ENCODE results near the gene KCNMA1. TPM values are rescaled to one million over a fixed set of nuclear protein-coding genes. Genes with fewer than 3 reads are reported as not detected.
A peak's percentile ranks its signal among the peaks of the same experiment; 100 is the strongest.
"Not testable (repeated sequence)": the region's sequence is repeated elsewhere in the genome, so short reads cannot be mapped to it uniquely, and the experiment has no call there.

Gene KCNMA1
- total and polyA plus RNA-seq, 7 experiments from 2014 or later: 0.42 TPM; not detected in 6

- POLR2A ChIA-PET: no interaction called here
- CTCF ChIA-PET: no interaction called here
- intact Hi-C loops (cut with micrococcal nuclease): no loop called here
- ATAC-seq: no peak
- no peaks in the 10 kb centered on the region for H3K36me3 ChIP-seq (ENCODE audit: control insufficient read depth in 2 of 3, insufficient read depth in 3 of 3, low read length in 3 of 3)
- no peaks in the 10 kb centered on the region for H3K27me3 ChIP-seq (ENCODE audit: control insufficient read depth in 2 of 2, insufficient read depth in 2 of 2, low read length in 2 of 2)
- H3K27ac ChIP-seq (ENCODE audit: low read depth, low read length): no peak overlapping the region
- peaks cover 0 to 3% (median 0%) of the 10 kb centered on the region in 11 donors for H3K9me3 Mint-ChIP-seq
- H3K36me3 Mint-ChIP-seq: no peaks in the 10 kb centered on the region
- no peak for DNase-seq
- H3K27ac Mint-ChIP-seq: no peak overlapping the region
- H3K9me3 ChIP-seq (ENCODE audit: control insufficient read depth in 2 of 3, low read length in 3 of 3): no peaks in the 10 kb centered on the region
- no peaks in the 10 kb centered on the region for H3K4me1 ChIP-seq (ENCODE audit: control insufficient read depth in 2 of 2, insufficient read depth in 2 of 2, low read length in 2 of 2)
- no peak overlapping the region for H3K4me3 ChIP-seq (ENCODE audit: low read length)
- H3K27me3 Mint-ChIP-seq: peaks cover 0 to 20% (median 4%) of the 10 kb centered on the region in 5 donors
- no peak overlapping the region for H3K4me3 Mint-ChIP-seq
- H3K4me1 Mint-ChIP-seq: no peaks in the 10 kb centered on the region
Observed at GRCh38 chr10:77527839-77528238, 109.8 kb downstream of the KCNMA1 start.

GRCh38 chr10:77526868-77527617, 110.6 kb downstream of the KCNMA1 start:
- no peaks in the 10 kb centered on the region for H3K36me3 ChIP-seq (ENCODE audit: control insufficient read depth in 2 of 3, insufficient read depth in 3 of 3, low read length in 3 of 3)
- H3K27ac ChIP-seq (ENCODE audit: low read depth, low read length): no peak overlapping the region
- DNase-seq (no peak), ATAC-seq (no peak)
- CTCF ChIA-PET: no interaction called here
- Mint-ChIP-seq H3K27me3 (peaks cover 0 to 26% (median 4%) of the 10 kb centered on the region in 5 donors), H3K4me1 (no peaks in the 10 kb centered on the region), H3K36me3 (no peaks in the 10 kb centered on the region), H3K9me3 (peaks cover 0 to 3% (median 0%) of the 10 kb centered on the region in 11 donors), H3K4me3 (no peak overlapping the region), H3K27ac (no peak overlapping the region)
- no peaks in the 10 kb centered on the region for H3K4me1 ChIP-seq (ENCODE audit: control insufficient read depth in 2 of 2, insufficient read depth in 2 of 2, low read length in 2 of 2)
- POLR2A ChIA-PET: no interaction called here
- H3K9me3 ChIP-seq (ENCODE audit: control insufficient read depth in 2 of 3, low read length in 3 of 3): no peaks in the 10 kb centered on the region
- intact Hi-C loops (cut with micrococcal nuclease): no loop called here
- H3K4me3 ChIP-seq (ENCODE audit: low read length): no peak overlapping the region
- no peaks in the 10 kb centered on the region for H3K27me3 ChIP-seq (ENCODE audit: control insufficient read depth in 2 of 2, insufficient read depth in 2 of 2, low read length in 2 of 2)

GRCh38 chr10:77524281-77524711, 113.3 kb downstream of the KCNMA1 start:
- Mint-ChIP-seq H3K36me3 (peaks cover 0 to 3% (median 0%) of the 10 kb centered on the region in 5 donors), H3K4me1 (no peaks in the 10 kb centered on the region), H3K9me3 (peaks cover 0 to 5% (median 1%) of the 10 kb centered on the region in 11 donors), H3K27ac (no peak overlapping the region), H3K4me3 (no peak overlapping the region), H3K27me3 (peaks cover 0 to 26% (median 6%) of the 10 kb centered on the region in 5 donors)
- Histone ChIP-seq H3K4me1 (ENCODE audit: control insufficient read depth in 2 of 2, insufficient read depth in 2 of 2, low read length in 2 of 2) (no peaks in the 10 kb centered on the region), H3K4me3 (ENCODE audit: low read length) (no peak overlapping the region), H3K9me3 (ENCODE audit: control insufficient read depth in 2 of 3, low read length in 3 of 3) (no peaks in the 10 kb centered on the region), H3K27ac (ENCODE audit: low read depth, low read length) (no peak overlapping the region), H3K27me3 (ENCODE audit: control insufficient read depth in 2 of 2, insufficient read depth in 2 of 2, low read length in 2 of 2) (no peaks in the 10 kb centered on the region), H3K36me3 (ENCODE audit: control insufficient read depth in 2 of 3, insufficient read depth in 3 of 3, low read length in 3 of 3) (no peaks in the 10 kb centered on the region)
- no peak for DNase-seq
- ATAC-seq: no peak
- CTCF ChIA-PET: no interaction called here
- POLR2A ChIA-PET: no interaction called here
- intact Hi-C loops (cut with micrococcal nuclease): no loop called here

GRCh38 chr10:77522268-77522809, 115.3 kb downstream of the KCNMA1 start:
- no peak overlapping the region for H3K4me3 ChIP-seq (ENCODE audit: low read length)
- DNase-seq (no peak), ATAC-seq (no peak)
- Mint-ChIP-seq H3K4me3 (no peak overlapping the region), H3K27ac (no peak overlapping the region), H3K27me3 (peaks cover 0 to 35% (median 6%) of the 10 kb centered on the region in 5 donors), H3K9me3 (peaks cover 0 to 6% (median 1%) of the 10 kb centered on the region in 11 donors), H3K36me3 (peaks cover 0 to 3% (median 0%) of the 10 kb centered on the region in 5 donors), H3K4me1 (no peaks in the 10 kb centered on the region)
- POLR2A ChIA-PET: no interaction called here
- no peak overlapping the region for H3K27ac ChIP-seq (ENCODE audit: low read depth, low read length)
- intact Hi-C loops (cut with micrococcal nuclease): no loop called here
- H3K27me3 ChIP-seq (ENCODE audit: control insufficient read depth in 2 of 2, insufficient read depth in 2 of 2, low read length in 2 of 2): no peaks in the 10 kb centered on the region
- no peaks in the 10 kb centered on the region for H3K4me1 ChIP-seq (ENCODE audit: control insufficient read depth in 2 of 2, insufficient read depth in 2 of 2, low read length in 2 of 2)
- CTCF ChIA-PET: no interaction called here
- no peaks in the 10 kb centered on the region for H3K36me3 ChIP-seq (ENCODE audit: control insufficient read depth in 2 of 3, insufficient read depth in 3 of 3, low read length in 3 of 3)
- no peaks in the 10 kb centered on the region for H3K9me3 ChIP-seq (ENCODE audit: control insufficient read depth in 2 of 3, low read length in 3 of 3)

GRCh38 chr10:77520995-77521394, 116.6 kb downstream of the KCNMA1 start:
- ChIA-PET CTCF (no interaction called here), POLR2A (no interaction called here)
- Histone ChIP-seq H3K27ac (ENCODE audit: low read depth, low read length) (no peak overlapping the region), H3K9me3 (ENCODE audit: control insufficient read depth in 2 of 3, low read length in 3 of 3) (no peaks in the 10 kb centered on the region), H3K27me3 (ENCODE audit: control insufficient read depth in 2 of 2, insufficient read depth in 2 of 2, low read length in 2 of 2) (no peaks in the 10 kb centered on the region), H3K4me3 (ENCODE audit: low read length) (no peak overlapping the region), H3K4me1 (ENCODE audit: control insufficient read depth in 2 of 2, insufficient read depth in 2 of 2, low read length in 2 of 2) (no peaks in the 10 kb centered on the region), H3K36me3 (ENCODE audit: control insufficient read depth in 2 of 3, insufficient read depth in 3 of 3, low read length in 3 of 3) (no peaks in the 10 kb centered on the region)
- DNase-seq: no peak
- Mint-ChIP-seq H3K9me3 (peaks cover 0 to 5% (median 1%) of the 10 kb centered on the region in 11 donors), H3K27ac (no peak overlapping the region), H3K4me1 (no peaks in the 10 kb centered on the region), H3K4me3 (no peak overlapping the region), H3K36me3 (peaks cover 0 to 3% (median 0%) of the 10 kb centered on the region in 5 donors), H3K27me3 (peaks cover 0 to 35% (median 6%) of the 10 kb centered on the region in 5 donors)
- intact Hi-C loops (cut with micrococcal nuclease): no loop called here
- no peak for ATAC-seq

- Histone ChIP-seq H3K4me3 (ENCODE audit: low read length) (no peak overlapping the region), H3K27me3 (ENCODE audit: control insufficient read depth in 2 of 2, insufficient read depth in 2 of 2, low read length in 2 of 2) (no peaks in the 10 kb centered on the region), H3K4me1 (ENCODE audit: control insufficient read depth in 2 of 2, insufficient read depth in 2 of 2, low read length in 2 of 2) (no peaks in the 10 kb centered on the region), H3K36me3 (ENCODE audit: control insufficient read depth in 2 of 3, insufficient read depth in 3 of 3, low read length in 3 of 3) (no peaks in the 10 kb centered on the region), H3K9me3 (ENCODE audit: control insufficient read depth in 2 of 3, low read length in 3 of 3) (no peaks in the 10 kb centered on the region), H3K27ac (ENCODE audit: low read depth, low read length) (no peak overlapping the region)
- Mint-ChIP-seq H3K4me1 (no peaks in the 10 kb centered on the region), H3K4me3 (no peak overlapping the region), H3K36me3 (peaks cover 0 to 3% (median 0%) of the 10 kb centered on the region in 5 donors), H3K9me3 (peaks cover 0 to 7% (median 1%) of the 10 kb centered on the region in 11 donors), H3K27me3 (peaks cover 0 to 40% (median 6%) of the 10 kb centered on the region in 5 donors), H3K27ac (no peak overlapping the region)
- DNase-seq (no peak), ATAC-seq (no peak)
- intact Hi-C loops (cut with micrococcal nuclease): no loop called here
- ChIA-PET CTCF (no interaction called here), POLR2A (no interaction called here)
Observed at GRCh38 chr10:77520290-77520689, 117.3 kb downstream of the KCNMA1 start.

- H3K27me3 ChIP-seq (ENCODE audit: control insufficient read depth in 2 of 2, insufficient read depth in 2 of 2, low read length in 2 of 2); H3K9me3 Mint-ChIP-seq; H3K27ac ChIP-seq (ENCODE audit: low read depth, low read length); POLR2A ChIA-PET; DNase-seq; H3K4me3 Mint-ChIP-seq; H3K4me1 ChIP-seq (ENCODE audit: control insufficient read depth in 2 of 2, insufficient read depth in 2 of 2, low read length in 2 of 2); H3K36me3 ChIP-seq (ENCODE audit: control insufficient read depth in 2 of 3, insufficient read depth in 3 of 3, low read length in 3 of 3); H3K4me3 ChIP-seq (ENCODE audit: low read length); CTCF ChIA-PET; intact Hi-C loops (cut with micrococcal nuclease); H3K27ac Mint-ChIP-seq; H3K9me3 ChIP-seq (ENCODE audit: control insufficient read depth in 2 of 3, low read length in 3 of 3); H3K4me1 Mint-ChIP-seq; H3K36me3 Mint-ChIP-seq: not testable (repeated sequence)
- ATAC-seq: peak; percentile 41
- peaks cover 0 to 40% (median 6%) of the 10 kb centered on the region in 5 donors for H3K27me3 Mint-ChIP-seq
Observed at GRCh38 chr10:77519791-77520190, 117.8 kb downstream of the KCNMA1 start.

All from naive thymus-derived CD4-positive, alpha-beta T cell (primary cell).